ENCODE measurements around the gene ZNF316.
"Not testable (repeated sequence)": the region's sequence is repeated elsewhere in the genome, so short reads cannot be mapped to it uniquely, and the experiment has no call there.

The ZNF316 gene

DNA sequence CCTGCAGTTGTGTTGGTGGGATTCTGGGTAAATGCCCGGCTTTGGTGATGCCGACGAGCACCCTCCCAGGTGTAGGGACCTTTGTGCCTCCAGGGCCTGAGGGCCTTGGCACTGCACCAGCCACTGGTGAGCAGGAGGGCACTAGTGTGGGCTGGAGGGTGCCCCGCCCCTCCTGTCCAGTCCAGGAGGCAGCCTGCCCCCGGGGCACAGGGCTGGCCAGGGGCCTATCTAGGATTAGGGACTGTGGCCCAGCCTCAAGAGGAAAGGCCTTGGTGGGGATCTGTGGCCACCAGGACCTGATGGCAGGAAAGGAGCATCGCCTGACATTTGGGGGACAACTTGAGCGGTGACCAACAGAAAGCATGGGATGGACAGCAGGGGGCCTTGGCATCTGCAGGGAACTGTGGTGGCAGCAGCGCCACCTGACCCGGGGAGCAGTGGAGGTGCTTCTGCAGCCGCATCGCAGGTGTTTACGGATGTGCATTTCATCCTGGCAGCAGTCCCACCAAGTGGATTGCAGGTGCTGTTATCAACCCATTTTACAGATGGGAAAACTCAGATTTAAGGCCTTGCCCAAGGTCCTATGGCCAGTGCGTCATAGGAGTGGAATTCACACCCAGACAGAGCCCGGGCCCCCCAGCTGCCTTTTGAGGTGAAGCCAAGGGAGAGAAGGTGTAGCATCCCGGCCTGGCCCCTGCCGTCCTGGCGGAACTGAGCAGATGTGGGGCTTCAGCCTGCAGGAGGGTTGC lies 11.1 kb downstream of the ZNF316 start:
- DNase-seq, result no peak

DNA sequence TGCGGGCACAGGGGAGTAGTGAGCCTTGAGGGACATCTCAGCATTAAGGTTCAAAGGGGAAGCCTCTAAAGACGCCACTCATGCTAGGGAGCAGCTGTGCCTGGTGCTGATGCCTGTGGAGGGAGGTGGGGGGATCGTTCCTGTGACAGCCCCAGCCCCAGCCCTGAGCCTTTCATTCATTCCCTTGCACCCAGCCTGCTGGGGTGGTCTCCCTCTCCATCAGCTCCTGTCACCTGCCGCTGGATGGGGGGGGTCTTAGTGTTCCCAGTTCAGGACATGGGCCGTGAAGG lies 11.6 kb downstream of the ZNF316 start:
- peak; percentile 22 for DNase-seq

DNA sequence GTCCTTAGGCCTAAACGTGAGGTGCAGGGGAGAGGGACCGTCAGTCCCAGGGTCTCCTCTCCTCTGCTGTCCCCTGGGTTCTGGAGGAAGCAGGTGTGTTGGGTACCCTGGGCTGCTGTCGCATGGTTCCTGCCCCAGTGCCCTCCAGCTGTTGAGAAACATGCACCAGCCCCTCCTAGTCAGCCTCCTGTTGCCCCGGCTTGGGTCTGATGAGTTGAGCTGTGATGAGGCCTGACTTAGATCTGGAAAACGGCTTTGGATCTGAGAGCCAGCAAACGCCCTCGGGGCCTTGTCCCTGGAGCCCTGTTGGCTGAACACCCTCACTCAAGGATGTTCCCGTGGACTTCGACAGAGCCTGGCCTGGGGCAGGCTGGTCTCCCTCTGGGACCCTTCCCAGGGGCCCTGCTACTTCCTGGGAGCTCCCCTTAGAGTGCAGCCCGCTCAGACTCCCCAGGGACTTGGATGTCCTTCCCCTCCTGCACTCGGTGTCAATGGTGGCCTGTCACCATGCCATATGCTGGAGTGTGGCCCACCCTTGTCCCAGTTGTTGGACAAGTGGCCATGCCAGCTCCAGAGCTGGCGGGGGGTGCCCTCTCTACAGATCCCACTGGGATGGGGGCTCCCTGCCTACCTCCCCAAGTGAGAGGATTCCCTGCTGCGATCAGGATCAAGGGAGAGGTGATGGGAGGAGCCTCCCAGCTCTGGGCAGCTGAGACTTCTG lies 12.3 kb downstream of the ZNF316 start:
- peak; percentile 35 for DNase-seq

DNA sequence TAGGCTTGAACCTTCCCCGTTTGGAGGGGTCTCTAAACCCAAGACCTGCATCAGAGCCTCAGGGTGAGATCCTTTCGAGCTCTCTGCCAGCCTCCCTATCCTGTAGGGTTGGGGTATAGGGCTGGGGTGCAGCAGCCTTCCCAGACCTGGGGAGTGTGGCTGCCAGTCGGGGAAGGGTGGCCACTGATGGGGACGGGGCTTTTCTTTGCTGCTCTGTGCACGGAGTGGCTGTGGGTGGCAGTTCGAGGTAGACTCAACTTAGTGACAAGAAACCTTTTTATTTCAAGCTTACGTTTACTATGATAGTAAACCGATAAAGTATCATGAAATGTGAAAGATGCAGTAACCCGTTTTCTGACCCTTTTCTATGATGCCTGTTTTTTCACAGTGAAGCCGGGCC lies 13.0 kb downstream of the ZNF316 start:
- no peak for DNase-seq

DNA sequence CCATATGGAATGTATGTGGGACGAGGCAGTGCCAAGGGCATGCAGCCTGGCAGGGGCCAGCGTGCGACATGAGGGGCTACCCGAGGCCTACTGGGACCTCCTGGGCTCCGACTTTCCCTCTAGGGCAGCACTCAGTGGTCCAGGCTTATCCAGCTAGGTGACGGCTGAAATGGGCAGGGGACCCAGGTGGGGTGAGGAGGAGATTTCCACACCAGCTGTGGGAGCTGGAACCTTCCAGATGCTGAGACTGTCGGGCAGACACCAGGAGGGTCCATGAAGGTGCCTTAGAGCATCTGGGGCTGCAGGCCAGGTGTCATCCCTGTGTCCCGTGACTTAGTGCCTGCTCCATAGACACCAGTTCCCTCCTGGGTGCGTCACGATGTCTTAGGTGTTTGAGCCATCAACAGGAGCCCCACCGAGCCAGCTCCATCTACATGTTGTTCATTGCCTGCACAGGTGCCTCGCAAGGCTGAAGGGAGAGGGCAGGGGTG lies 13.4 kb downstream of the ZNF316 start:
- peak; percentile 21 for DNase-seq

DNA sequence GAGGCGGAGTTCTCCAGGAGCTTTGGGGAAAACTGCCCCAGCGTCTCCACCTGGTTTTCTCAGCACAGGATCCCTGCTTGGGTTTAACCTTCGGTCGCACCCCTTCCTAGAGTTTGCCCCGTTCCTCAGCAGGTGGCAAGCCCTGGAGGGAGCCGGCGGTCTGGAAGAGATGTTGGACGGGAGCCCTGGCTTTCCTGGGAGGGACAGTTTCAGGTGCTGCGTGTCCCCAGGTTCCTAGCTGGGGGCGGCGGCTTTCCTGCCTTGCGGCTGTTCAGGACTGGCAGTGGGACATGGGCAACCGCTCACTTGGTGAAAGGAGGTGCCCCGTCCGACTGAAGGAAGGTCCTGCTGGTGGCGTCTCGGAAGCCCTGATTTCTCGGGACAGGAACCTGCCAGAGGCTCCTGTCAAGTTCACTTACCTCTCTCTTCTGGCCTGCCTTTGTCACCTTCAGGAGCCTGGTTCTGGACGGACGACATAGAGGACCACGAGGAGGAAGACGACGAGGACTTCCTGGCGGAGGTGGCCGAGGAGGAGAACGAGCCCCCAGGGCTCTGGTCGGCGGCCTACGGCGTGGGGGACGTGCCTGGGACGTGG lies 14.8 kb downstream of the ZNF316 start:
- DNase-seq, result peak; percentile 31

DNA sequence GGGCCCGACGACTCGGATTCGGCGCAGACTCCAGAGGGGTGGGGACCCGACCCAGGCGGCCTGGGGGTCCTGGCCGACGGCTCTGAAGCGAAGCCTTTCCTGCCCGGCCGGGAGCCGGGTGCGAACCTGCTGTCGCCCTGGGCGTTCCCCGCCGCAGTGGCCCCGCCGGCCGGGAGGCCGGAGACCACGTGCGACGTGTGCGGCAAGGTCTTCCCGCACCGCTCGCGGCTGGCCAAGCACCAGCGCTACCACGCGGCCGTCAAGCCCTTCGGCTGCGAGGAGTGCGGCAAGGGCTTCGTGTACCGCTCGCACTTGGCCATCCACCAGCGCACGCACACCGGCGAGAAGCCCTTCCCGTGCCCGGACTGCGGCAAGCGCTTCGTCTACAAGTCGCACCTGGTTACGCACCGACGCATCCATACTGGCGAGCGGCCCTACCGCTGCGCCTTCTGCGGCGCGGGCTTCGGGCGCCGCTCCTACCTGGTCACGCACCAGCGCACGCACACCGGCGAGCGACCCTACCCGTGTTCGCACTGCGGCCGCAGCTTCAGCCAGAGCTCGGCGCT lies 15.4 kb downstream of the ZNF316 start:
- peak; percentile 30 for DNase-seq

DNA sequence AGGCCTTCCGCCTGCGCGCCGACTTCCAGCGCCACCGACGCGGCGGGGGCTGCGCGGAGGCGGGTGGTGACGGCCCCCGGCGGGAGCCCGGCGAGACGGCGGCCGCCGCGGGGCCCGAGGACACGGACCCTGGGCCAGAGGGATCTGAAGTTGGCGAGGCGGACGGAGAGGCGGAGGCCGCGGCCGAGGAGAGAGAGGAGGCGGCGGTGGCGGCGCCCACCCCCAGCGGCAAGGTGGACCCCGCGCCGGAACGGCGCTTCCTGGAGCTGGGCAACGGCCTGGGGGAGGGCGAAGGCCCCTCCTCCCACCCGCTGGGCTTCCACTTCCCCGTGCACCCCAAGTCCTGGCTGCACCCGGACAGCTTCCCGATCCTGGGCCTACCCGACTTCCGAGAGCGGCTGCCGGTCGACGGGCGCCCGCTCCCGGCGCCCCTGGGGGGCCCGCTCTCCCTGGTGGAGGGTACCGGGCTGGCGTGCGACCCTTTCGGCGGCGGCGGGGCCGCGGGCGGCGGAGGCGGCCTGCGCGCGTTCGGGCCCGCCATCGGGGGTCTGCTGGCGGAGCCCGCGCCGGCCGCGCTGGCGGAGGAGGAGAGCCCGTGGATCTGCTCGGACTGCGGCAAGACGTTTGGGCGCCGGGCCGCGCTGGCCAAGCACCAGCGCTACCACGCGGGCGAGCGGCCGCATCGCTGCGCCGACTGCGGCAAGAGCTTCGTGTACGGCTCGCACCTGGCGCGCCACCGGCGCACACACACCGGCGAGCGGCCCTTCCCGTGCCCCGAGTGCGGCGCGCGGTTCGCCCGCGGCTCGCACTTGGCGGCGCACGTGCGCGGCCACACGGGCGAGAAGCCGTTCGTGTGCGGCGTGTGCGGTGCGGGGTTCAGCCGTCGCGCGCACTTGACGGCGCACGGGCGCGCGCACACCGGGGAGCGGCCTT lies 16.2 kb downstream of the ZNF316 start:
- DNase-seq, result peak; percentile 28

DNA sequence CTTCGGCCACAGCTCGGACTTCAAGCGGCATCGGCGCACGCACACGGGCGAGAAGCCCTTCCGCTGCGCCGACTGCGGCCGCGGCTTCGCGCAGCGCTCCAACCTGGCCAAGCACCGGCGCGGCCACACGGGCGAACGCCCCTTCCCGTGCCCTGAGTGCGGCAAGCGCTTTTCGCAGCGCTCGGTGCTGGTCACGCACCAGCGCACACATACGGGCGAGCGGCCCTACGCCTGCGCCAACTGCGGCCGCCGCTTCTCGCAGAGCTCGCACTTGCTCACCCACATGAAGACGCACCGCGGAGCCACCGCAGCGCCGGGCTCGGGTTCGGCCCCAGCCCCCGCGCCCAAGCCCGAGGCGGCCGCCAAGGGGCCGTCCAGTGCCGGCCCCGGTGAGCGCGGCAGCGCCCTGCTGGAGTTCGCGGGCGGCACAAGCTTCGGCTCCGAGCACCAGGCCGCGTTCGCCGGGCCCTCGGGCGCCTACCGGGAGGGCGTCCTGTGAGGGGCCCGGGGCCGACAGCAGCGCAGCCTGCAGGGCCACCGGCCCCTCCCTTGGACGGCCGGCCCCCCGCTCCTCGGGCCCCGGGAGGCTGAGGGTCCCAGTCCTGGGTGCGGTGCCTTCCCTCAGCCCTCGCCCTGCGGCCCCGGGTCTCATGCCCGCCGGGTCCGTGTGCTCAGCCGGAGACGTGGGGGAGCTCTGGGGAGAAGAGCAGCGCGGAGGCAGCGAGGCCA lies 17.2 kb downstream of the ZNF316 start:
- peak; percentile 24 for DNase-seq

DNA sequence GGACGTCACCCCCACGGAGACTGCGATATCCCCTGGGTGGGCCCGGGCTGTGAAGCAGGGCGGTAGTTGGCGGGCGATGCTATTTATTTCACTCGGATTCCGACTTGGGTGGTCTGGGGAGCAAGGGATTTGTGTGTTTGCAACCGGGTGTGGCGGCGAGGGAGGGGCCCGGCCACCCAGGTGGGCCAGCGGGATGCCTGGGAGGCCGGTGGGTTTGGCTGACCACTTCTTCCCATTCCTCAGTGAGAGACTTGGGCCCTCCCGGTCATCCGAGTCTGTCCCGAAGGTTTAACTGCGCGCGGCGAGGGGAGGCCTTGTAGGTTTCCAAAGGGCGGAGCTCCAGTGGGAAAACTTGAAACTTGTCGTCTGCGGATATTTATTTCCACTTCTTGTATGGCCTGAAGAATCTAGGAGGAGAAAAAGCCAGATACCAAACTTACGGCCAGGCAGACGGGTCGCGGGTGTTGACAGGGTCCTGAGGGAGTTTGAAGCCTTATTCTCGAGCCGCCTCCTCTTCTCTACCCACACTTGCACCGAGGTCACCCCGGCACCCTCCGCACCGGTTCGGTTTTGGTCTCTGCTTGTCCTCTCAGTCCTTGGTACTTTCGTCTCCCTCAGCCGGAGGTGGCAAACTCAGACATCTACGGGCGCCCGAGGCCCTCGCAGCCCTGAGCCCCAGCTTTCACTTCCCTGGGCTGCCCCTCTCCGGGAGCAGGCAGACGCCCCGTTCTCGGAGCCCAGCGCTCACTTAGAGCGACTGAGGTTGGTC lies 17.9 kb downstream of the ZNF316 start:
- peak; percentile 35 for DNase-seq

DNA sequence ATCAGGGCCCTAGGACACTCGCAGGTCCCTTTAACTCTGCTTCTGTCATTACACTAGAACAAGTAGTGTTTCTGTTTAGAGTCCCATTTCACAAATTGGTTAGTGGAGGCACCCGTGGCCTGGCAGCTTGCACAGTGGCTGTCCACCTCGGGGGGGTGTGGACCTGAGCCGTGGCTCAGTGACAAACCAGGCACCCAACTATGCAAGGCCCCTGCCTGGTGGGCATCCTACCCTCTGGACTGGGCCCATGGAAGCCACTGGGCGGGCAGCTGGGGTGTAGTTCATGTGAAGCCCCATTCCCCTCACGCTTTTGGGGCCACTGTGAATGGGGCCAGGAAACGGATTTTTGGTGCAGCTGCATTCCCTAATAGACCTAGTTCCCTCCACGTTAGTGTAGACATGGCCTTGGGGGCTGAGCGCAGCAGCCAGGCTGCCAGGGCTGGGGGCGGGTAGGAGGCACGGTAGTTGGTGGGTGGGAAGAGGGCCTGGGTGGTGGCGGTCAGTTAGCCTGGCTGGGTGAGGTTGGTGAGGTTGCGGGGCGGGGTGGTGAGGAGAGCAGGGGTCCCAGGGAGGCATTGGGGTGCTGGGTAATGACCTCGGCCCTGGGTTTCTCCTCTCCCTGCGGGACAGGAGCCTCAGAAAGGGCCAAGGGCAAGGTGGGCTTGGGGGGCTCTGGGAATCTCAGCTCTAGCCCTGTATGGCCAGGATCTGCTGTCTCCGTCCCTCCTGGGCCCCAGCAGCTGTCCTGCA lies 18.7 kb downstream of the ZNF316 start:
- no peak for DNase-seq

DNA sequence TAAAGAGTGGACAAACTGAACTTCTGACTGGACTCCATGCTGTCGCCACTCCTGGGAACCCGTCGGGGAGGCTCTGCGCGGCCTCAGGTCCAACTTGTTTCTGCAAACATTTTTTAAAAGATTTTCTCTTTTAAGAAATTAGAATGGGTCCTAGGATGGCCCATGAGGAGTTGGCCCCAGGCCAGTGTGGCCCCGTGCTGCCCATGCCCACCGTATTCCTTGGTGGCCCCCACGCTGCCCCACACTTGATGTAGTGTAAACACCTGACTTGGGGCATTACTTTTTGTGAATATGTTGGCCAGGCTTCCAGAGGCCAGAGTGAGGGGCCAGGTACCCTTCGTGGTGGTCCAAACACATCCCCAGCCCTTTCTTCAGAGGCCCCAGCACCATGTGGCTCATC lies 19.3 kb downstream of the ZNF316 start:
- no peak for DNase-seq

DNA sequence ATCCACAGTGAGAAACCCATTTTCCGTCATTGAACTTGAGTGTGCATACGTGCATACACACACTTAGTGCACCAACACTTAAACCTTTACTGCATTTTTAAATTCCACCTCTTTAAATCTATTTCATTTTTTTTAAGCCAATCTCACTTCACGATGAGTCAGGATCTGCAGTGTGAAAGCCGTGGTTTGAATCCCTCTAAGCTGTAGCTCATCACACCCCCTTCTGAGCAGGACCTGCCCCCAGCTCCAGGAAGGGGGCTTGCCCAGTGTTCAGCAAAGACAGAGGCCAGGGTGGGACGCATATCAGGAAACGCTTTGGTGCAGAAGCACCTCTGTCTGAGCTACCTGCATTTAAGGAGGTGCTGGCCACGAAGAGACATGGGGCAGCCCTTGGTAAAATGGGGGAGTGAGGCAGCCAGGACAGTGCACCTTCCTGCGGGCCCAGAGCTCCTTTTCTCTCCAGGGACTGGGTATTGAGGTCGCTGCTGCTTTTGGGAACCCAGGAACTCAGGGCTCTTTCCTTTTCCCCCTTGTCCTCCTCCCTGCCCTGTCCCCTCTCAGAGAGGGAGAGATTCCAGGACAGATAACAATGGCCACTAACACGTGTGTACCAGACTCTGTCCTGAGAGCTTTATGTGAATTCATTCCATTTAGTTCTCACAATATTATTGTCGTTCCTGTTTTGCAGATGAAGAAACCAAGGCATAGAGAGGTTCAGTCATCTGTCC lies 21.7 kb downstream of the ZNF316 start:
- no peak for DNase-seq

DNA sequence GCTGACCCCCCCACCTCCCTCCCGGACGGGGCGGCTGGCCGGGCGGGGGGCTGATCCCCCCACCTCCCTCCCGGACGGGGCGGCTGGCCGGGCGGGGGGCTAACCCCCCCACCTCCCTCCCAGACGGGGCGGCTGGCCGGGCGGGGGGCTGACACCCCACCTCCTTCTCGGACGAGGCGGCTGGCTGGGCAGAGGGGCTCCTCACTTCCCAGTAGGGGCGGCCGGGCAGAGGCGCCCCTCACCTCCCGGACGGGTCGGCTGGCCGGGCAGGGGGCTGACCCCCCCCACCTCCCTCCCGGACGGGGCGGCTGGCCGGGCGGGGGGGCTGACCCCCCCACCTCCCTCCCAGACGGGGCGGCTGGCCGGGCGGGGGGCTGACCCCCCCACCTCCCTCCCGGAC lies 33.7 kb downstream of the ZNF316 start:
- DNase-seq, result not testable (repeated sequence)

DNA sequence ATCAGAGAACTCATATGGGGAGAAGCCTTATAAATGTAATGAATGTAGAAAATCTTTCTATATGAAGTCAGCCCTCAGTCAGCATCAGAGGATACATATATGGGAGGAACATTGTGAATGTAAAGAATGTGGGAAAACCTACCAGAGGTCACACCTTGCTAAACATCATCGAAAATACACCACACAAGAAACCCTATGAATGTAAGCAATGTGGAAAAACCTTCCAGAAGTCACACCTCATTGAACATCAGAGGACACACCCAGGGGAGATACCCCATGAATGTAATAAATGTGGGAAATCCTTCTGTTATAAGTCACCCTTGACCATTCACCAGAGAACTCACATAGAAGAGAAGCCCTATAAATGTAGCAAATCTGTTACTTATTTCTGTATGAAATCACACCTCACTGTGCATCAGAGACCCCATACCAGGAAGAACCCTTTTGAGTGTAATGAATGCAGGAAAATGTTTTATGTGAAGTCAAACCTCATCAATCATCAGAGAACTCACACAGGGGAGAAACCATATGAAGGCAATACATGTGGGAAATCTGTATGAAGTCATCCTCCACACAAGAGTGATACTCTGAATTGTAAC lies 38.8 kb downstream of the ZNF316 start:
- DNase-seq, result no peak

DNA sequence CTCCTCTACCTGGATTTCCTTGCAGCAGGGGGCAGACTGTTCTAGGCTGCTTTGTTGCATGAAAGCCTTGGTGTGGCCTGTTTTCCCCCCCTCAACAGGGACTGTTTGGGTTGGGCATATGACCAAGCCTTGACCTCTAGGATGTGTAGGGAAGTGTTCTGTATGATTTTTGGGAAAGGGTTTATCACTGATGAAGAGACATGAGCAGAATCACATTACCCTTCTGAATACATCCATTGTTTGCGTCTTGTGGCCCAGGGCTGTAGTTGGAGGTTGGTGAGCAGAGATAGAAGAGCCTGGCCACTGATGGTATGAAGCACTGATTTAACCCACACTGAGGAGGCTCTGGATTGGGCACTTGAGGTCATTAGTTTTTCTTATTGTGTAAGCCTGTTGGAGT lies 43.0 kb downstream of the ZNF316 start:
- DNase-seq, result no peak

DNA sequence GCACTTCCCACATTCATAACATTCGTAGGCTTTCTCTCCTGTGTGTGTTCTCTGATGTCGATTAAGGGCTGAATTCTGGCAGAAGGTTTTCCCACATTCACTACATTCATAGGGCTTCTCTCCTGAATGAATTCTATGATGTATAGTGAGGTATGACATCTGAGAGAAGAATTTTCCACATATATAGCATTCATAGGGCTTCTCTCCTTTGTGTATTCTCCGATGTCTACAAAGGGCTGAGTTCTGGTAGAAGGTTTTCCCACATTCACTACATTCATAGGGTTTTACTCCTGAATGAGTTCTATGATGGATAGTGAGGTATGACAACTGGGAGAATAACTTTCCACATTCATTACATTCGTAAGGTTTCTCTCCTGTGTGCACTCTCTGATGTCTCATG lies 54.0 kb downstream of the ZNF316 start:
- DNase-seq, result no peak

DNA sequence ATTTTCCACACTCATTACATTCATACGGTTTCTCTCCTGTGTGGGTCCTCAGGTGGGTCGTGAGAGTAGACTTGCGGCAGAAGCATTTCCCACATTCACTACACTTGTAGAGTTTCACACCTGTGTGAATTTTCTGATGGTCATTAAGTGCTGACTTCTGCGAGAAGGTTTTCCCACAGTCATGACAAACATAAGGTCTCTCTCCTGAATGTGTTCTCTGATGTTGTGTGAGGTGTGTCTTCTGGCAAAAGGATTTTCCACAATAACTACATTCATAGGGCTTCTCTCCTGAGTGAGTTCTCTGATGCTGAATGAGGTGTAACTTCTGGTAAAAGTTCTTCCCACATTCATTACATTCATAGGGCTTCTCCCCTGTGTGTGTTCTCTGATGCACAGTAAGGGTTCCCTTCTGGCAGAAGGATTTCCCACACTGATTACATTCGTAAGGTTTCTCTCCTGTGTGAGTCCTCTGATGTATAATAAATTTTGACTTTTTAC lies 54.5 kb downstream of the ZNF316 start:
- no peak for DNase-seq

DNA sequence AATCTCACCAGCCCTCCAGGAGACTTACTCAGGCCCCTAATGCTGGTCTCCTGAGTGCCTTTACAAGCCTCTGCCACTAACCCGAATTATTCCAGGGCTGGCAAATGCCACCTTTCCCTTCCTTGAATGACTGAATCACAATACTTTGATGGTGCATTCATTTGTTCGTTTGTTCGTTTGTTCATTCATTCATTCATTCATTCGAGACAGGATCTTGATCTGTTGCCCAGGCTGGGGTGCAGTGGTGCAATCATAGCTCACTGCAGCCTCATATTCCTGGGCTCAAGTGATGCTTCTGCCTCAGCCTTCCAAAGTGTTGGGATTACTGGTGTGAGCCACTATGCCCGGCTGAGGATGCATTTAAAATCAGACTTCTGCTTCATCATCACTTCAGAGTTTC lies 63.7 kb downstream of the ZNF316 start:
- DNase-seq, result no peak
